GM12878 (cell line): Measurements from ENCODE around the gene ZG16B. TPM values are rescaled to one million over a fixed set of nuclear protein-coding genes. Genes with fewer than 3 reads are reported as not detected.

Source experiments
- ATAC-seq: fragments of 200-7000 bp; cut with Tn5 transposase; 3 replicates; pipeline ENCODE4 v1.9.1; 2020; ENCODE audit warnings: mild to moderate bottlenecking, moderate library complexity
- BruUV-seq: library from RNA; stranded (reverse); fragments of 400-500 nt; replicated peaks from 2 replicates; lab custom pipeline; 2021; lab: Mats Ljungman, UMichigan
- CTCF ChIA-PET: fragments of 300-600 bp; sonication (Branson Sonifier 250); formaldehyde crosslinking; extraction: SDS; loops from one replicate; lab custom pipeline; 2021; ENCODE audit warnings: inconsistent platforms; lab: Yijun Ruan, JAX
- POLR2A ChIA-PET: fragments of 350-600 bp; formaldehyde crosslinking; extraction: SDS; loops from one replicate; lab custom pipeline; 2021; ENCODE audit warnings: inconsistent platforms; lab: Charles Lee
- RAD21 ChIA-PET: fragments of 300-600 bp; sonication (Branson Sonifier 250); formaldehyde crosslinking; loops from one replicate; lab custom pipeline; 2023; ENCODE audit warnings: antibody characterized with exemption; ENCODE audit not compliant: unreplicated experiment; lab: Charles Lee
- SMC1A ChIA-PET: fragments of 300-600 bp; sonication (Branson Sonifier 250); formaldehyde crosslinking; loops from one replicate; lab custom pipeline; 2023; ENCODE audit not compliant: unreplicated experiment, uncharacterized antibody; lab: Charles Lee
- DNase-seq: peaks from one replicate; pipeline ENCODE4 v3.0.0-alpha.2; 2011; ENCODE audit warnings: low read depth, low spot score
- FAIRE-seq: peaks from 3 replicates; lab custom pipeline; 2011; peaks lifted over from hg19 to GRCh38; lab: Jason Lieb, UNC
- H2AFZ ChIP-seq: 2 replicates; pipeline ENCODE4 v1.6.0; 2011; ENCODE audit warnings: low read depth, low read length, control low read depth; ENCODE audit not compliant: control insufficient read depth
- H3K27ac ChIP-seq: 2 replicates; pipeline ENCODE4 v1.5.1; 2011; ENCODE audit warnings: control low read depth; ENCODE audit not compliant: control insufficient read depth, insufficient read depth
- H3K27me3 ChIP-seq, 2 experiments: replicated peaks in 1 of 2; 2 replicates each; pipeline versions ENCODE4 v1.6.0 to v1.6.1; 2011; ENCODE audit warnings: low read length in 1 of 2; ENCODE audit not compliant: control insufficient read depth in 2 of 2, insufficient read depth in 2 of 2
- H3K36me3 ChIP-seq, 2 experiments: 2 replicates each; pipeline ENCODE4 v1.5.1; 2011; ENCODE audit warnings: low read length in 1 of 2; ENCODE audit not compliant: control insufficient read depth in 2 of 2, insufficient read depth in 2 of 2
- H3K4me1 ChIP-seq: 2 replicates; pipeline ENCODE4 v1.6.1; 2011; ENCODE audit warnings: mild to moderate bottlenecking, low read length, moderate library complexity, mixed read lengths; ENCODE audit not compliant: control insufficient read depth, insufficient read depth
- H3K4me2 ChIP-seq: 2 replicates; pipeline ENCODE4 v1.6.0; 2011; ENCODE audit warnings: control low read depth; ENCODE audit not compliant: control insufficient read depth, insufficient read depth
- H3K4me3 ChIP-seq: fragments of 200-600 bp; sonication (generic); 2 replicates; pipeline ENCODE4 v1.5.1; 2016
- H3K79me2 ChIP-seq: 2 replicates; pipeline ENCODE4 v1.6.0; 2011; ENCODE audit warnings: low read length; ENCODE audit not compliant: control insufficient read depth, insufficient read depth
- H3K9ac ChIP-seq: 2 replicates; pipeline ENCODE4 v1.8.0; 2011; ENCODE audit warnings: low read length, control low read depth, mixed read lengths; ENCODE audit not compliant: control insufficient read depth, insufficient read depth
- H3K9me3 ChIP-seq: replicated peaks from 3 replicates; pipeline ENCODE4 v1.5.1; 2011; ENCODE audit warnings: mild to moderate bottlenecking, low read length; ENCODE audit not compliant: control insufficient read depth, insufficient read depth
- H4K20me1 ChIP-seq: 2 replicates; pipeline ENCODE4 v1.6.0; 2011; ENCODE audit not compliant: control insufficient read depth, insufficient read depth
- ASH2L ChIP-seq: fragments of 300-600, 200-600 bp; sonication (generic); IDR thresholded peaks from 2 replicates; pipeline ENCODE4 v1.6.1; 2017; ENCODE audit warnings: low read depth, mild to moderate bottlenecking, borderline replicate concordance
- BACH1 ChIP-seq: fragments of 450-650 bp; IDR thresholded peaks from 2 replicates; pipeline ENCODE4 v1.6.1; 2017; ENCODE audit warnings: mild to moderate bottlenecking, borderline replicate concordance
- EP300 ChIP-seq, 2 experiments: fragments of 150-350 bp in 1 of 2; IDR thresholded peaks; 2 replicates each; pipeline ENCODE4 v1.6.1; 2011 to 2012; ENCODE audit warnings: low read depth in 2 of 2, low read length in 2 of 2, borderline replicate concordance in 1 of 2, improper control_type of control experiment in 1 of 2, inconsistent platforms in 1 of 2; ENCODE audit not compliant: control insufficient read depth in 1 of 2
- ETV6 ChIP-seq, 2 experiments: fragments of 450-650 bp in 1 of 2; IDR thresholded peaks in 1 of 2; conservative IDR thresholded peaks in 1 of 2; 2 replicates each; pipeline ENCODE4 v1.6.1; 2014; ENCODE audit warnings: antibody characterized with exemption in 1 of 2, borderline replicate concordance in 1 of 2, low read depth in 1 of 2, mild to moderate bottlenecking in 1 of 2, moderate library complexity in 1 of 2
- KDM1A ChIP-seq: fragments of 200-600 bp; sonication (generic); IDR thresholded peaks from 2 replicates; pipeline ENCODE4 v1.6.1; 2016; ENCODE audit warnings: borderline replicate concordance
- MXI1 ChIP-seq: fragments of 150-350 bp; IDR thresholded peaks from 2 replicates; pipeline ENCODE4 v1.6.1; 2011; ENCODE audit warnings: low read depth, mild to moderate bottlenecking, inconsistent platforms, low read length, improper control_type of control experiment
- MYC ChIP-seq: IDR thresholded peaks from 2 replicates; pipeline ENCODE4 v1.6.1; 2011; ENCODE audit warnings: mild to moderate bottlenecking, low read length, moderate library complexity, inconsistent platforms; ENCODE audit not compliant: insufficient read depth, insufficient replicate concordance, insufficient read length, severe bottlenecking
- NFIC ChIP-seq: IDR thresholded peaks from 2 replicates; pipeline ENCODE4 v1.6.1; 2012; ENCODE audit warnings: low read depth, mild to moderate bottlenecking, inconsistent platforms, low read length, moderate library complexity
- NFXL1 ChIP-seq: fragments of 450-650 bp; IDR thresholded peaks from 2 replicates; pipeline ENCODE4 v1.6.1; 2017; ENCODE audit warnings: antibody characterized with exemption, mild to moderate bottlenecking, borderline replicate concordance
- NFYB ChIP-seq: IDR thresholded peaks from 2 replicates; pipeline ENCODE4 v1.6.1; 2011; ENCODE audit warnings: low read depth, mild to moderate bottlenecking, low read length, improper control_type of control experiment, moderate library complexity; ENCODE audit not compliant: insufficient read depth
- NR2C1 ChIP-seq: fragments of 450-650 bp; IDR thresholded peaks from 2 replicates; pipeline ENCODE4 v1.6.1; 2017; ENCODE audit warnings: antibody characterized with exemption, mild to moderate bottlenecking, moderate library complexity
- SREBF1 ChIP-seq: IDR thresholded peaks from 2 replicates; pipeline ENCODE4 v1.6.1; 2012; ENCODE audit warnings: mild to moderate bottlenecking, low read length
- STAT3 ChIP-seq: IDR thresholded peaks from 2 replicates; pipeline ENCODE4 v1.6.1; 2011; ENCODE audit warnings: low read depth, low read length, improper control_type of control experiment
- ZNF622 ChIP-seq: fragments of 450-650 bp; IDR thresholded peaks from 2 replicates; pipeline ENCODE4 v1.6.1; 2017; ENCODE audit warnings: mild to moderate bottlenecking, inconsistent platforms
- WGBS: methylation state at CpG from one replicate; pipeline ENCODE4 v1.1.6; 2016; ENCODE audit warnings: low lambda C conversion rate; ENCODE audit not compliant: insufficient replicate concordance, insufficient coverage; ENCODE audit errors: missing lambda C conversion rate; 5-methylcytosine and 5-hydroxymethylcytosine counted together
- in situ Hi-C: fragments of 300-500 bp; cut with MboI; formaldehyde crosslinking; loops from 9 replicates; pipeline ENCODE4 v1.14.3; 2018; ENCODE audit warnings: mixed read lengths
- intact Hi-C: fragments of 100-400 bp; cut with micrococcal nuclease; formaldehyde crosslinking; loops from one replicate; pipeline ENCODE4 v1.14.2; 2022; ENCODE audit not compliant: unreplicated experiment
- polyA plus RNA-seq, 11 experiments: library from polyadenylated mRNA; depleted of rRNA in 4 of 11; unstranded in 6 of 11; stranded (reverse) in 5 of 11; fragments of >200 nt; fragmentation: Nextera tagmentation in 4 of 11; fragmentation: Illumina TruSeq in 1 of 11; extraction: Ambion mirVana in 4 of 11; extraction: Trizol in 1 of 11; gene quantifications; 1 replicate in 1 of 11; 2 replicates in 10 of 11; pipeline versions ENCODE4 v1.2.1 to v1.2.3, GENCODE V29; 2011 to 2016; ENCODE audit warnings: inconsistent platforms in 2 of 11, missing spikeins in 2 of 11, low read depth in 1 of 11
- total RNA-seq, 4 experiments: library from RNA; depleted of rRNA in 3 of 4; stranded (reverse); fragments of >200 nt in 3 of 4; fragmentation: Illumina TruSeq in 1 of 4; extraction: Trizol in 1 of 4; gene quantifications; 2 replicates each; pipeline versions ENCODE4 v1.2.1 to v1.2.3, GENCODE V29; 2013 to 2021

The ZG16B gene
- total and polyA plus RNA-seq, 10 of the 15 experiments (the other 5 are each of a cell fraction or from before 2014, with no cell fraction given), result 1.00 to 11.6 (median 5.8) TPM

GRCh38 chr16:2787406-2787805, 42.7 kb upstream of the ZG16B start, which contains the start of gene PRSS33:
Gene PRSS33, minus strand, starts transcription at chr16:2787560. Its CDS starts 1,013 bp downstream, at chr16:2786547.
- CTCF ChIA-PET, result no interaction called here
- Histone ChIP-seq H3K79me2 (no peaks in the 10 kb centered on the region), H3K9ac (no peak within 1 kb of the TSS), H3K27ac (no peak within 1 kb of the TSS), H3K27me3 (peaks cover 2 to 7% of the 10 kb centered on the region in 2 experiments; a peak in 3 of 4 replicates), H3K36me3 (no peaks in the 10 kb centered on the region)
- FAIRE-seq (no peak), DNase-seq (no peak)
- 18% methylated on average over 9 of the region's 10 CpGs for WGBS
- no TSS peak for BruUV-seq
- in situ Hi-C loops, result no loop called here
- SMC1A ChIA-PET, result no interaction called here
- RAD21 ChIA-PET, result no interaction called here
- intact Hi-C loops, result no loop called here
- TF ChIP-seq SREBF1 (no peak), ETV6 (conservative IDR thresholded peaks at IDR 0.05 in 1 of 2, IDR thresholded peaks at IDR 0.05 in 1 of 2; ENCODE audit: borderline replicate concordance in 1 of 2, low read depth in 1 of 2) (no peak), NFYB (no peak), NFXL1 (no peak)
- TF ChIP-seq, all 136 proteins: peak for 0
- no peaks in the 10 kb centered on the region for H4K20me1 ChIP-seq
- no peak for ATAC-seq
- no peaks in the 10 kb centered on the region for H3K9me3 ChIP-seq
- H3K4me1 ChIP-seq, result no peaks in the 10 kb centered on the region
- no peak within 1 kb of the TSS for H2AFZ ChIP-seq
- no peak within 1 kb of the TSS for H3K4me3 ChIP-seq
- POLR2A ChIA-PET, result no interaction called here
- H3K4me2 ChIP-seq, result no peak within 1 kb of the TSS

- TF ChIP-seq MYC (no peak), MXI1 (no peak), ZNF622 (no peak), NFIC (no peak), KDM1A (no peak), BACH1 (no peak), EP300 (IDR thresholded peaks at IDR 0.05; ENCODE audit: borderline replicate concordance in 1 of 2, control insufficient read depth in 1 of 2, low read depth in 2 of 2, low read length in 2 of 2) (no peak), STAT3 (no peak), ASH2L (no peak), NR2C1 (no peak)
- SMC1A ChIA-PET, result no interaction called here
- BruUV-seq, result no TSS peak
- CTCF ChIA-PET, result no interaction called here
- Histone ChIP-seq H3K4me3 (no peak overlapping the region), H3K79me2 (no peaks in the 10 kb centered on the region), H3K9ac (no peak overlapping the region), H3K4me2 (no peak overlapping the region), H4K20me1 (no peaks in the 10 kb centered on the region), H2AFZ (no peak overlapping the region), H3K9me3 (no peaks in the 10 kb centered on the region), H3K36me3 (no peaks in the 10 kb centered on the region), H3K27me3 (peaks cover 2 to 7% of the 10 kb centered on the region in 2 experiments; a peak in 3 of 4 replicates), H3K27ac (no peak overlapping the region), H3K4me1 (no peaks in the 10 kb centered on the region)
- DNase-seq, result no peak
- RAD21 ChIA-PET, result no interaction called here
- ATAC-seq, result no peak
- POLR2A ChIA-PET, result no interaction called here
- in situ Hi-C loops (no loop called here), intact Hi-C loops (no loop called here)
- FAIRE-seq, result no peak
- WGBS, result 1% methylated on average over 7 of the region's 7 CpGs
Measured at GRCh38 chr16:2787961-2788360, 42.1 kb upstream of the ZG16B start.
